Head of caudate nucleus (tissue), 42 donors: ENCODE data around the gene TTBK2.

Source experiments
- DNase-seq, 42 donors: peaks; one replicate each; pipeline versions ENCODE4 v3.0.0 to v3.0.0-alpha.2; 2020 to 2021; ENCODE audit warnings: mixed read lengths in 7 of 42
- intact Hi-C: fragments of 100-400 bp; cut with DNase I; formaldehyde crosslinking; loops from one replicate; pipeline ENCODE4 v1.15.0; 2022

The TTBK2 gene

DNA sequence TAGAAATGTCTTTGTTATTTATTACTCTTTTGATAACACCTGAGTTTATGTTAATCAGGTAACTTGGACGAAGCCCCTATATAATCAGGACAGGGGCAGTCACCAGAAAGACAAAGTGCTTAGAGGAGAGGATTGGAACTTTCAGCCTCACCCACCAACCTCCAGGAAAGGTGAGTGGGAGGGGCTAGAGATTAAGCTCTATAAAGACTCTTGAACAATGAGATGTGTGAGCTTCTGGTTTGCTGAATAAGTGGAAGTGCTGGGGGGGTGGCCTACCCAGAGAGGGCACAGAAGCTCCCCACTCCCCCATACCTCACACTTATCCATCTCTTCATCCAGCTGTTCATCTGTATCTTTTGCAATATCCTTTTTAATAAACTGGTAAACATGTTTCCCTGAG, 73.9 kb downstream of the TTBK2 start:
- intact Hi-C loops: no loop called here
- no peak for DNase-seq

DNA sequence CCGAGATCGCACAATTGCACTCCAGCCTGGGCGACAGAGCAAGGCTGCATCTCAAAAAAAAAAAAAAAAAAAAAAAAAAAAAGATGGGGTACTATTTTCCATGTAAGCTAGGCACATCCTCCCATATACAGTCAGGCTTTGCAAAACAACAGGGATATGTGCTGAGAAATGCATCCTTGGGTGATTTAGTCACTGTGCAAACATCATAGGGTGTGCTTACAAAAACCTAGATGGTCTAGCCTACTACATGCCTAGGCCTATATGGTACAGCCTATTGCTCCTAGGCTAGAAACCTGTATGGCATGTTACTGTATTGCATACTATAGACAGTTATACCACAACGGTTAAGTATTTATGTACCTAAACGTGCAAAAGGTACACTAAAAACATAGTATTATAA, 75.0 kb downstream of the TTBK2 start:
- DNase-seq: no peak
- intact Hi-C loops: no loop called here

DNA sequence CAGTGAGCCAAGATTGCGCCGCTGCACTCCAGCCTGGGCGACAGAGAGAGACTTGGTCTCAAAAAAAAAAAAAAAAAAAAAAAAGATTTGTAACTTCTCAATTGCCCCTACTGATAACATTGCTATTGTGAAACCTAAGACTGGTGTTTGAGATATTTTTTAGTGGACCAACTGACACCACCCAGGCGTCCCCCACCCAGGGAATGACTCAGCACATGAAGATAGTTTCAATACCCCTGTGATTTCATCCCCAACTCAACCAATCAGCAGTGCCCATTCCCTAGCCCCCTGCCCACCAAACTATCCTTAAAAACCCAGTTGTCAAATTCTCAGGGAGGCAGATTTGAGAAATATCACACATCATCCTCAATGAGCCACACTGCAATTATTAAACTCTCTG, 76.9 kb downstream of the TTBK2 start:
- no peak for DNase-seq
- intact Hi-C loops: no loop called here

DNA sequence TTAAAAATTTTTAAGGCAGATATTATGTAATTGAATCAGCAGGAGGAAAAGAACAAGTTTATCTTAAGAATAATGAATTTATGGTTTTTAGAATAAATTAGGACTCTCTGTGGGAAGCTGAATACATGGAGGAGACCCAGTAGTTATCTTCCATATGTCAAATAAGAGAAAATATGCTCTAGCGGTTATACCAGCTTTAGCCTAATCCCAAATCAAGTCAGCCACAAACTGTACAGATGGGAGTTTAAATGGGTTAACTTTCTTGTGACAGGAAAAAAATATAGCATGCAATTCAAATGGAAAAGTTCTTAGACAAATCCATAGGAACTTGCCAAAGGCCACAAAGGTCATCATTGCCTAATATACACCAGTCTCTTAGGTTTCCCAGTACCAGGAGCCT, 84.3 kb downstream of the TTBK2 start:
- no peak for DNase-seq
- intact Hi-C loops: no loop called here

DNA sequence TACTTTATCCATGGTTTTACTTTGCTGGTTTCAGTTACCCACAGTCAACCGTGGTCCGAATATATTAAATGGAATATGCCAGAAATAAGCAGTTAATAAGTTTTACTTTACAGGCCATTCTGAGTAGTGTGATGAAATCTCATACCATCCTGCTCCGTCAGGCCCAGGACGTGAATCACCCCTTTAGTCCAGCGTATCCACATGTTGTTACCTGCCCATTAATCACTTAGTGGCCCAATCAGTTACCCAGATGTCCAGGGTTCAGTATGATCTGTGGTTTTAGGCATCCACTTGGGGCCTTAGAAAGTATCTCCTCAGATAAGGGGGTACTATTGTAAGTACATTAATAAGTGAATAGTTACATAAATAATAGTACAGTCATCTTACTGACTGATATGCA, 88.0 kb downstream of the TTBK2 start:
- intact Hi-C loops: no loop called here
- no peak for DNase-seq

DNA sequence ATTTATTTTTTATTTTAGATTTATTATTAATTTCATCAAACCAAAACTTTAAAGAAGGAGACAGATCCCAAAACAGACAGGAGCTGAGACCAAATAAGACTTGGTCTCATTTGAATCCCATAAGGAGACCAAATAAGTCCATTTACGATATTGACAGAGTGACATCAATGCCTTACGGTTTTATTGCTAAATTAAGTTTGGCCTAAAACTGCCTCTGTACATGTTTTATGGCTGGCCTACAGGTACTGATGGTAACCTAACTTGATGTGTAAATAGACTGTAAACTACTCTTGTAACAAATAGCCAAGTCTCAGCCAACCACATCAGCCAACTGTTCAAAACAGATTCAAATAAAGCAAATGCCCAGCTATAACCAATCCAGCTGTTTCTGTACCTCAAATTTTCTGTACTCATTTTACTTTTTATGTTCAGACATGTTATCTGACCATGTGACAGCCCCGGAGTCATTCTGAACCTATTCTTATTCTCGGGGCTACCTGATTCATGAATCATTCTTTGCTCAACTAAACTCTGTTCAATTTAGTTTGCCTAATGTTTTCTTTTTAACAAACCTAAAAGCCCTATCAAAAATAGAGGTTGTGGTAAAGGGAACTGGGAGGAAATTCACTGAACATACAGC, 94.2 kb downstream of the TTBK2 start:
- intact Hi-C loops: no loop called here
- DNase-seq: no peak

DNA sequence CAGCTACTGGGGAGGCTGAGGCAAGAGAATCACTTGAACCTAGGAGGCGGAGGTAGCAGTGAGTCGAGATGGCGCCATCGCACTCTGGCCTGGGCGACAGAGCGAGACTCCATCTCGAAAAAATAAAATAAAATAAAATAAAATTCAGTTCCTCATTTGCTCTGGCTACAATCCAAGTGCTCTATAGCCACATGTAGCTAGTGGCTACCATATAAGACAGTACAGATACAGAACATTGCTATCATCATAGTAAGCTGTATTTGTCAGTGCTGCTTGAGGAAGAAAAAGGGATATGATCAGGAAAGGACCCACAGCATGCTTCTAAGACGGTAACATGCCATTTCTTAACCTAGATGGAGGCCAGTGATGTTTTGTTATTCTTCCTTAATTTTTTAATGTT, 95.0 kb downstream of the TTBK2 start:
- intact Hi-C loops: no loop called here
- DNase-seq: no peak

DNA sequence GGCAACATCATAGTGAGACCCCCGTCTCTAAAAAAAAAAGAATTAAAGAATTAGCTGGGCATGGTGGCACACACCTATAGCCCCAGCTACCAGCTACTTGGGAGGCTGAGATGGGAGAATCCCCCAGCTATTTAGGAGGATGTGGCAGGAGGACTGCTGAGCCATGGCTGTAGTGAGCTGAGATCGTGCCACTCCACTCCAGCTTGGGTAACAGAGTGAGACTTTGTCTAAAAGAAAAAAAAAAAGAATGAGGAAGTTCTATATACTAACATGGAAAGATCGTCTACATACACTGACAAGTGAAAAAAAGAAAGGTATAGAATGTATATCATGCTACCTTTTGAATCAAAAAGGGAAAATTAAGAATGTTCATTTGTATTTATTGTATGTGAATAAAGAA, 99.8 kb downstream of the TTBK2 start:
- DNase-seq: no peak

DNA sequence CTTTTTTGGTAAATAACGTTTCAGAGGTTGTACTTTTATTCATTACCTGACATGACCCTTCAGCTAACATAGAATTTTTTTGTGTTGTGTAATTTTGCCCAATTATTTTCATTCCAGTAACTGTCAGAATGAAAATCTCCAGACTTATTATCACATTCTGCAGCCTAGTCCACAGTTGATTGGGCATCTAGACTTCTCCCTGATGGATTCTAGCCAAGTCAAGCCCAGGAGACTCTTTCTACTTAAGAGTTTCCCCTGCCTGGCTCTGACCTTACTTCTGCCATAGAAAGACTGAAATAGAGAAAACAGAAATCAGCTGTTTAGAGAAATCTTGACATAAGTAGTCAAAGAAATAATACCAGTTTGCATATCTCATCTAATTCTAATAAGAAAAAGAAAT, 100.8 kb downstream of the TTBK2 start:
- DNase-seq: no peak
- intact Hi-C loops: no loop called here

More for the DNA sequence above, 99.8 kb downstream of the TTBK2 start:
- intact Hi-C loops: no loop called here

DNA sequence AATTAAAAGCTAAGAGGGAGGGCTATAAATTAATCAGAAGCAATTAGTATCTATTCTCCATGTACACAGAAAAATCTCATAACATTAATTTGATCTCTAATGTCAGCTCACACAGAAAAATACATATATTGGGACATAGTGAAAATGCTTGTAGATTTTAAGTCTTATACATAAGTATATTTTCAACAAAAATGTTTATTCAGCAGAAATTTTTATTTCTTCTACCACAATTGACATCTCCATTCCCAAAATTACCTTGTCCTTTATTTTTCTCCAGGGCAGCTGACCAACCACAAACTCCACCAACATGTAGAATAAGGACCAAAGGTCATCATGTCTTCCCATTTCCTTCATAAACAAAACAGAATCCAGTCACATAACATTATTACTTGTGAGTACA, 109.1 kb downstream of the TTBK2 start:
- DNase-seq: no peak
- intact Hi-C loops: no loop called here

DNA sequence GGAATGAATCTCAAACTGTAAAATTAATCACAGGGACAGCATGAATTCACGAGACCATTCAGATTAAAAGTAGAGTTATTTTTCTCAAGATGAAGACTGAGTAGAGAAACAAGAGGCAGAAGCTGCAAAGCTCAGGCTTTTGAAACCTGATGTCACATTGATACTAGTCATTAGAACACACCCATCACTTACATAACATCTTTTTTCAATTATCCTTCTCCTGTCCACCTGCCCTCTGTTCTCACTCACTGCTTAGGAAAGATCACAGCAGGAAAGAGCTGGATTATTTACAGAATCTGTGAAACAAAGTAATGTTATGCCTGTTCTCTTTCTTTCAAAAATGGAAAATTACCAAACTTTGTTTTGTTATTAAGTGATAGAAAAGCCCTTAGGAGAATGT, 111.7 kb downstream of the TTBK2 start:
- no peak for DNase-seq
- intact Hi-C loops: no loop called here

DNA sequence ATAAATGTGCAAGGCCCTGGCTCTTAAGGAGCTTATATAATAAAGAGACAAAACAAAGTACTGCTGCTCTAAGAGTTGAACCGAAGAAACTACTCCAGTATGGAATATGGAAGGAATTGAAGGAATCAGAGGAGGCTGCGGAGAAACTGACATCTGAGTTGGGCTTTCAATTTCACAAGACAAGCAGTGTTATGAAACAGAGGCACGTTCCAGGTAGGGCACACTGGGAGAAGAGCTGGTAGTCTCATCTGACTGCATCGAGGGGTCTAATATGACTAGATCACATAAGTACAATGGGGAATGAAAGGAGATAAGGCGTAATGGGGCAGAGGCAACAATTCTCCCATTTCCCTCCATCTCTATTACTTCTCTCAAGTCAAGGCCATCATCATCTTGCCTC, 115.3 kb downstream of the TTBK2 start:
- intact Hi-C loops: no loop called here
- DNase-seq: no peak

DNA sequence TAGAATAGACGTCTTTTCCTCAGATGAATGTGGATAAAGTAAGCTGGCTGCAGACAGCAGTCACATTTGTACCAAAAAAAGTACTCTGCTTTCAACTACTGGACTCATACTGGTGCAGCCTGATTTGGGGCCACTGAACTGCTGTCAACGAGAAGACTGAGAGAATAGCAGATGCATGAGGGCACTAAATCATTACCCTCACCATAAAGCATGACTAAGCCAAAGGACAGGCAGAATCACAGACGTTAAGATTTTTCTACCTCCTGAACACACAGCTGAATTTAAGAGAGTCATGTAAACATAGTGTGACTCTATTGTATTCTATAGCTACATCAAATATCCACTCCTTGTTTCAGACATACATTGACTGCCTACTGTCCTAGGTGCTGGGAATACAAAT, 115.8 kb downstream of the TTBK2 start:
- intact Hi-C loops: no loop called here
- DNase-seq: no peak

DNA sequence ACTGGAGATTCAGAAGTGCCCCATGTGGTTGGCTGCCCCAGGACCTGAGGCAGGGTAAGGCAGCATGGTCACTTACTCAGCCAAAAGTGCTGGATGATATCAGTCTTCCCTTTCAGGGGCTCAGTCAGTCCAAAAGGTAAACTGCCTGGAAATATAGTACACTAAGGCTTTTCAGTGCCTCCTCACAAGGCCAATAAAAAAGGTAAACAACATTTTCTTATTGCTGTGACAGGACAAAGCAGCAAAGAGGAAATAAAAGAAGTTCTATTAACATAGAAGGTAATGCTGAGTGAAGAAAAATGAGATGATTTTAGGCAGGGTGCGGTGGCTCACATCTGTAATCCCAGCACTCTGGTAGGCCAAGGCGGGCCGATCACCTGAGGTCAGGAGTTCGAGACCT, 117.1 kb downstream of the TTBK2 start:
- intact Hi-C loops: no loop called here
- DNase-seq: no peak

DNA sequence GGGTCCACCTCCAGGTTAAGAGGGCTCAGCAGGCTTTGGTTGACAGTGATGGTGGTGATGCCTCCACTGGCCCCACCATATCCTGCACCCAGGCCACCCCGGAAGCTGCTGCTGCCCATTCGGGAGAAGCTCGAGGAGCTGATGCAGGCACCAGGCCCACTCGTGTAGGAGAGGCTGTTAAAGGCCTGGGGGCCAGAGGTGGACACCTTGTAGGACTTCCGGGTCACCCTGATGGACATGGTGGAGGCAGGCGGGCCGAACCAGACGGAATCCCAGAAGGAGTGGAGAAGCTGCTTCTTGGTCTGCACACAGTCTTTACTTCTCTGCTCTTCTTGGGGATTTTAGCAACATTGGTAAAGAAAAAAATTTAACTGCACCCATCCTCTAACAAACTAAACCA, 118.4 kb downstream of the TTBK2 start:
- intact Hi-C loops: no loop called here
- no peak for DNase-seq

DNA sequence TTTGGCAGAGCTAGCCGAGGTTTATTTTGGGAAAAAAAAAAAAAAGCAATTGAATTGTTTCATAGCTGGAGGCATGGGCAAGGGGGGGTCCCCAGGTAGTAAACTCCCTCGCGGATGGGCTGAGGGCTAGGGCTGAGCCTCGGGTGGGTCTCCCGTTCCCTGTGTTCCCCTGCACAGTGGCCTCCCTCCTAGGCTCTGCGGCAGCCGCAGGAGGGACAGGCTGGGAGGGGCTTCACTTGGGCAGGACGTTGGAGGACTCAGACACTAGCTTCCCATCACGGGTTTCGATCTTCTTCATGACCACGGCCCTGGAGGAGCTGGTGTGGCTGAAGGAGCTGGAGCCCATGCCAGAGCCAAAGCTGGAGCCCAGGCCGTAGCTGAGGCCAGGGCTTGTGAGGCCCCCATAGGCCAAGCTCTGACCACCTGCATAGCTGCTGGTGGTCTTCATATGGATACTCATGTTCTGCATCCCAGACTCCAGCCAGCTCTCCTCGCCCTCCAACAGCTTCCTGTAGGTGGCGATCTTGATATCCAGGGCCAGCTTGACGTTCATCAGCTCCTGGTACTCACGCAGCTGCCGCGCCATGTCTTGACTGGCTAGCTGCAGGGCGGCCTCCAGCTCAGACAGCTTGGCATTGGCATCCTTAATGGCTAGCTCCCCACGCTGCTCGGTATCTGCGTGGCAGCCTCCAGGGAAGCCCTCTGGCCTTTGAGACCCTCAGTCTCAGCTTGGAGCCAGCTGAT, 119.7 kb downstream of the TTBK2 start:
- peak in 1 of 42 donors; percentile 12 for DNase-seq
- intact Hi-C loops: no loop called here

DNA sequence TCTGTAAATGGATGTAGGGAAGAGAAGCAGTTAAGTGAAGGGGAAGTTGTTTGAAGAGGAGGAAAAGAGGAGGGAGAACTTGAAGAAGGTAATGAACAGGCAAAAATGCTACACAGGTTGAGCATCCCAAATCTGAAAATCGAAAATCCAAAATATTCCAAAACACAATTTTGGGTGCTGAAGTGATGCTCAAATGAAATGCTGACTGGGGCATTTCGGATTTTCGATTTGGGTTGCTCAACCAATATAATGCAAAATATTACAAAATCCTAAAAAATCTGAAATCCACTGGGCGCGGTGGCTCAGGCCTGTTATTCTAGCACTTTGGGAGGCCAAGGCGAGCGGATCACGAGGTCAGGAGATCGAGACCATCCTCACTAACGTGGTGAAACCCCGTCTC, 121.8 kb downstream of the TTBK2 start:
- no peak for DNase-seq
- intact Hi-C loops: no loop called here

DNA sequence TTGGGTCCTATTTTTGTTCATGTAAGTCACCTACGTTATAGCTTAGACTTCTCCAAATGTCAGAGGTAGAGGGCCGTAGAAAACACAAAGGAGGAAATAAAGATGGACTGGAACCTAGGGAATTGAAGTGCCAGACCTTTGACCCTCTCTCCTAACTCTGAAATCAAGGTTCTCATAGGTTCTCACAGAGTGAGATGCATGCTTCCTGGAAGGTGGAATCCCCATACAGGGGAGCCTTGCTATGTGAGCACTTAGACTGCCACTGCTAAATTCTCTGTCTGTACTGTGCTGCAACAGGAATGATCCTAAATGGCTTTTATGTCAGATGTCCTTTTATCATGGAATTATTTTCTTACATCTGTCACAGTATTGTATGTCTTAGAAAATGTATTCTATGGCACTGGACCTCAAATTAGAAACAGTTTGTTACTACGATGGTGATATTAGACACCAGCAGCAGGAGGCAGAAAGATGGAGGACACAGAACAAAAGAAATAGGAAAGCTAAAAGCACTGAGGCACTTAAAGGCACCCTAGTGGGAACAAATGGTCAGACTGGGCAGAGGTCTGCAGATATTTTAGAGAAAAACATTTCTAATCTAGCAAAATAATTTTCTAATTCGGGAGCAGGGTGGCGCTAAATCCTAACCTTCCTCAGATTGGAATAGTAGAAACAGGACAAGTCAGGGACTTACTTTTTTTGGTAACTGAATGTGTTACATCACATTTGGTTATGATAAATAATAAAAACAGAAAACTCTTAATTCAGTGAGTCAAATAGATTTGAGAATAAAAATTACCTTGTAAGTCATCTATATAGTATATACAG, 123.4 kb downstream of the TTBK2 start:
- intact Hi-C loops: no loop called here
- no peak for DNase-seq

DNA sequence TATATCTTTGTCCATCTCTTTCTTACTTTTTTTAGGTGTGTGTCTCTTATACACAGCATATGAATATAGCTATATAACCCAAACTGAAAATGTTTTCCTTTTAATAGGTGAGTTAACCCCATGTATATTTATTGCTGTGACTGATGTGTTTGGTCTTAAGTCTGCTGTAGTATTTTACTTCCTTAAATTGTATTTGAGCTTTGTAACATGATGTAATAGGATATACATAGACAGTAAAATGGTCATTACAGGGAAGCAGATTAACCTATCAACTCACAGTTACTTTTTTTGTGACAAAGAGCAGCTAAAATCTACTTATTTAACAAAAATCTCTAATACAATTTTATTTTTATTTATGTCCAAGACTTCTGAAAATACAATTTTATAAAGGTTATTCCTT, 131.9 kb downstream of the TTBK2 start:
- no peak for DNase-seq
- intact Hi-C loops: no loop called here

DNA sequence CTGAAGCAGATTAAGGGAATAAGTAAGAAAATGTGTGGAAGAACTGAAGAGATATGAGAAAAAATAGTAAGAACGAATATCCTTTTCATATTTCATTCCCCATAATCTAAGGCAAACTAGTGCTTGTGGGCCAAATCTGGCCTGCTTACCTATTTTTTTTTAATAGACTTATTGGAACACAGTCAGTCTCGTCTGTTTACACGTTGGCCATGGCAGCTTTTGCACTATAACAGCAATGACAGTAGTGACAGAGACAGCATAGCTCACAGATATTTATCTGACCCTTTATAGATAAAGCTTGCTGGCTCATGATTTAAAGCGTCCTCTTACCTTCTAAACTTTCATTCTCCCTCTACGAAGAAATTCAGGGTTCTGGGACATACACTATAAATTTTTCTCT, 133.6 kb downstream of the TTBK2 start:
- no peak for DNase-seq
- intact Hi-C loops: no loop called here

DNA sequence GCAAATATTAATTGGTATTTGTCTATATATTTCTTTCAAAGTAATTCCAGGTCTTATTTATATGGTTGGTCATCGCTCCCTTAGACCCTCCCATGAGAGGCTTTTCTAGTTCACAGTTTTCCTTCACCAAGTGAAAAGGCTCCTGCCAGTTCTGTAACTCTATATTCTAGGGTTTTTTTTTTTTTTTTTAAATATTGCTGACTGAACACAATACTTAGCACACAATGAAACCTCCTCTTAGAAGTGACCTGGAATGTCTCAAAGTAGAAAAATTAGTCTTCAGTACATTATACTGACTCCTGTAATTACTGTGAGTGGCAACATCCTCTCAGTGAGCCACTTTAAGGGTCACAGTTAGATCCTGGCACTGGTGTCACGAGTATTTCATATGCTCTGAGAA, 135.0 kb downstream of the TTBK2 start:
- DNase-seq: no peak
- intact Hi-C loops: no loop called here
